Endothelial cell of umbilical vein (primary cell): ENCODE measurements around the gene MED29. TPM values are rescaled to one million over a fixed set of nuclear protein-coding genes. Genes with fewer than 3 reads are reported as not detected.

Source experiments
- BruUV-seq: library from RNA; stranded (reverse); fragments of 400-500 nt; replicated peaks from 2 replicates; lab custom pipeline; 2021; lab: Mats Ljungman, UMichigan
- CTCF ChIA-PET: fragments of 300-600, 350-600 bp; sonication (Branson Sonifier 250); formaldehyde crosslinking; loops from one replicate; lab custom pipeline; 2021; ENCODE audit warnings: antibody characterized with exemption, inconsistent platforms; lab: Charles Lee
- POLR2A ChIA-PET: fragments of 300-600, 350-600 bp; sonication (Branson Sonifier 250); formaldehyde crosslinking; loops from one replicate; lab custom pipeline; 2021; ENCODE audit warnings: antibody characterized with exemption, inconsistent platforms; lab: Charles Lee
- DNase-seq: peaks from one replicate; pipeline ENCODE4 v3.0.0-alpha.2; 2011; ENCODE audit warnings: low read depth, low spot score
- FAIRE-seq: peaks from 2 replicates; lab custom pipeline; 2011; peaks lifted over from hg19 to GRCh38; lab: Jason Lieb, UNC
- H2AFZ ChIP-seq: 2 replicates; pipeline ENCODE4 v1.6.0; 2012; ENCODE audit warnings: low read depth, low read length, control low read depth, inconsistent platforms
- H3K27ac ChIP-seq: 2 replicates; pipeline ENCODE4 v1.5.1; 2011; ENCODE audit warnings: low read depth, mild to moderate bottlenecking, control low read depth, low read length, moderate library complexity; ENCODE audit not compliant: insufficient read depth
- H3K27me3 ChIP-seq, 2 experiments: 2 replicates each; pipeline versions ENCODE4 v1.6.0 to v1.6.1; 2011; ENCODE audit warnings: low read length in 2 of 2, mixed read lengths in 1 of 2; ENCODE audit not compliant: control insufficient read depth in 2 of 2, insufficient read depth in 2 of 2
- H3K36me3 ChIP-seq, 2 experiments: 2 replicates in 1 of 2; 3 replicates in 1 of 2; pipeline ENCODE4 v1.5.1; 2011; ENCODE audit warnings: low read length in 2 of 2, mild to moderate bottlenecking in 1 of 2, moderate library complexity in 1 of 2; ENCODE audit not compliant: control insufficient read depth in 2 of 2, insufficient read depth in 2 of 2; ENCODE audit errors: extremely low read depth in 1 of 2
- H3K4me1 ChIP-seq: 3 replicates; pipeline ENCODE4 v1.5.1; 2011; ENCODE audit warnings: mild to moderate bottlenecking, low read length; ENCODE audit not compliant: control insufficient read depth, insufficient read depth; ENCODE audit errors: extremely low read depth
- H3K4me2 ChIP-seq: 2 replicates; pipeline ENCODE4 v1.6.1; 2011; ENCODE audit warnings: low read length, control low read depth, mixed read lengths; ENCODE audit not compliant: insufficient read depth
- H3K4me3 ChIP-seq, 3 experiments: fragments of 200-600 bp in 1 of 3; sonication (generic), shearing (Covaris generic) in 1 of 3; replicated peaks in 1 of 3; 2 replicates each; pipeline ENCODE4 v1.5.1; 2011 to 2016; ENCODE audit warnings: control low read depth in 3 of 3, low read length in 3 of 3, mild to moderate bottlenecking in 2 of 3, inconsistent platforms in 1 of 3, low read depth in 1 of 3, moderate library complexity in 1 of 3; ENCODE audit not compliant: insufficient read depth in 1 of 3
- H3K79me2 ChIP-seq: 2 replicates; pipeline ENCODE4 v1.6.0; 2012; ENCODE audit warnings: low read length, inconsistent platforms; ENCODE audit not compliant: control insufficient read depth, insufficient read depth
- H3K9ac ChIP-seq: replicated peaks from 2 replicates; pipeline ENCODE3; 2011; ENCODE audit warnings: low read length, control low read depth; ENCODE audit not compliant: insufficient read depth; ENCODE audit errors: extremely low read depth
- H3K9me1 ChIP-seq: replicated peaks from 3 replicates; pipeline ENCODE4 v1.6.0; 2011; ENCODE audit warnings: mild to moderate bottlenecking, low read length; ENCODE audit not compliant: control insufficient read depth, insufficient read depth; ENCODE audit errors: extremely low read depth
- H3K9me3 ChIP-seq: replicated peaks from 2 replicates; pipeline ENCODE4 v1.5.1; 2012; ENCODE audit warnings: low read length, inconsistent platforms; ENCODE audit not compliant: control insufficient read depth, insufficient read depth
- H4K20me1 ChIP-seq: replicated peaks from 2 replicates; pipeline ENCODE3; 2011; ENCODE audit warnings: mild to moderate bottlenecking, low read length; ENCODE audit not compliant: control insufficient read depth, insufficient read depth; ENCODE audit errors: extremely low read depth
- EZH2 ChIP-seq: IDR thresholded peaks from 2 replicates; pipeline ENCODE4 v1.6.1; 2012; ENCODE audit warnings: borderline replicate concordance, low read depth, mild to moderate bottlenecking, moderate library complexity, low read length, inconsistent platforms; ENCODE audit not compliant: severe bottlenecking
- FOS ChIP-seq: IDR thresholded peaks from 2 replicates; pipeline ENCODE4 v1.6.1; 2011; ENCODE audit warnings: mild to moderate bottlenecking, low read length, moderate library complexity, borderline replicate concordance; ENCODE audit not compliant: insufficient read depth
- GATA2 ChIP-seq: IDR thresholded peaks from 2 replicates; pipeline ENCODE4 v1.7.0; 2011; ENCODE audit warnings: low read depth, mild to moderate bottlenecking, moderate library complexity, mixed read lengths, low read length; ENCODE audit not compliant: insufficient read length, insufficient read depth
- JUN ChIP-seq: IDR thresholded peaks from 2 replicates; pipeline ENCODE4 v1.6.1; 2011; ENCODE audit warnings: borderline replicate concordance, low read depth; ENCODE audit not compliant: insufficient read length, insufficient read depth
- MYC ChIP-seq: IDR thresholded peaks from one replicate; pipeline ENCODE4 v1.6.1; 2011; ENCODE audit warnings: mild to moderate bottlenecking, low read depth, low read length
- POLR2A ChIP-seq: IDR thresholded peaks from 2 replicates; pipeline ENCODE4 v1.6.1; 2012; ENCODE audit warnings: low read depth, mild to moderate bottlenecking, control low read depth, low read length
- POLR2AphosphoS5 ChIP-seq: IDR thresholded peaks from 2 replicates; pipeline ENCODE4 v1.6.1; 2012; ENCODE audit warnings: low read depth, mild to moderate bottlenecking, control low read depth, low read length, moderate library complexity; ENCODE audit not compliant: insufficient read depth
- dilution Hi-C: fragments of 300-500 bp; cut with MboI; formaldehyde crosslinking; loops from one replicate; pipeline ENCODE4 v1.15.0; 2019; ENCODE audit warnings: low sequenced_read_pairs; ENCODE audit not compliant: extremely low pct_ligation_motif_present
- intact Hi-C: fragments of 100-400 bp; cut with micrococcal nuclease; formaldehyde crosslinking; loops from one replicate; pipeline ENCODE4 v1.10.0; 2022
- polyA plus RNA-seq, 4 experiments: library from polyadenylated mRNA; depleted of rRNA in 3 of 4; stranded (reverse) in 3 of 4; unstranded in 1 of 4; fragments of >200 nt; gene quantifications; 2 replicates each; pipeline versions ENCODE4 v1.2.1 to v1.2.3, GENCODE V29; 2011 to 2012; ENCODE audit warnings: missing spikeins in 1 of 4
- total RNA-seq: library from RNA; stranded (reverse); gene quantifications from 2 replicates; pipeline ENCODE4 v1.2.3, GENCODE V29; 2021
- TF ChIP-seq, protein P1 (sequence below), 2 donors: IDR thresholded peaks; 1 replicate in 1 of 2; 2 replicates in 1 of 2; pipeline ENCODE4 v1.5.1; 2011; ENCODE audit warnings: low read length in 2 of 2, mild to moderate bottlenecking in 2 of 2, moderate library complexity in 2 of 2, control low read depth in 1 of 2, inconsistent platforms in 1 of 2, low read depth in 1 of 2; ENCODE audit not compliant: insufficient read depth in 1 of 2; ENCODE audit errors: extremely low read depth in 1 of 2
- TF ChIP-seq, protein P2 (sequence below): IDR thresholded peaks from 2 replicates; pipeline ENCODE4 v1.6.1; 2011; ENCODE audit not compliant: insufficient read depth, insufficient read length

The MED29 gene
- total and polyA plus RNA-seq, 2 donors (not counting 3 experiments of a cell fraction or from before 2014, with no cell fraction given), result 25.5 to 50.4 TPM

DNA sequence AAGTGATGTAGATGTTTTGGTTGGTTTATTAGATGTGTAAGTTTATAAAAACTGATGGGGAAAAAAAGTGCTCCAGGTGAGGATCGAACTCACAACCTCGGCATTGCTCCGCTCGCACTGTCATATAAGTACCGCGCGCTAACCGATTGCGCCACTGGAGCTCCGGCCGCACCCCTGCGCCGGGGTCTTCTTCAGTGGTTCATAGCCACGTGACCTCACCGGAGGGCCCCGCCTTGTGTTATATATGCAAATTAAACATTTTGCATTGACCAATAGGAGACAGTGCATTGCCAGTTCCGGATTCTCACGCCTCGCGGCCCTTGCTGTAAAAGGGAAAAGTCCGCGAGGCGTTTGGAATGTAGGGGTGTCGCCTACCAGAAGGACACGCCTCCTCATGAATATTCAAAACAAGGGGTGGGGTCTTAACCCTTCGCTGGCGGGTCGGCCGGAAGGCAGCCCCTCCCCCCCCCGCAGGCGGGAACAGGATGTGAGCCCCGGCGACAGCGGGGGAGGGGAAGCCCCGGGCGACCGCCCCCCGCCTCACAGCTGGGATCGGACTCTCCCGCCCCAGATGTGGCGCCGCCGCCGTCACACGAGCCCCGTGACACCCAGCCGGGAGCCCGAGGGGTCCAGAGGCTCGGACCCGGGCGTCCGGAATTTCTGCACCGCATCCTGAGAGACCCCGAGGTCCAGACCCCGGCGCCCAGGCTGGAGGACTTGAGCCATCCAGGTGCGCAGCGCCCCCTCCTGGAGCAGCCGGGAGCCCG, 21.1 kb downstream of the MED29 start, which contains the start of gene PLEKHG2:
PLEKHG2 (plus strand) TSS at position 570 of the 767 bp plus-strand sequence. CDS start 1,418 bp downstream, outside the sequence.
- peaks cover 40% of the 10 kb centered on the region for H3K4me1 ChIP-seq
- no peaks in the 10 kb centered on the region for H4K20me1 ChIP-seq
- H3K4me3 ChIP-seq, result peak within 1 kb of the TSS; percentile 74 to 94 (median 83)
- no peaks in the 10 kb centered on the region for H3K9me3 ChIP-seq
- H3K27ac ChIP-seq, result peak within 1 kb of the TSS; percentile 87
- CTCF ChIA-PET, result interaction anchor here (0.7 to 2.3 kb wide), 10 partner anchors 11 to 361 kb away, joined by 3 to 147 read pairs (median 5); partner anchors contain the start of genes MED29, PAF1 and RPS16
- H3K27me3 ChIP-seq, result no peaks in the 10 kb centered on the region
- H3K36me3 ChIP-seq, result peaks cover 0 to 7% of the 10 kb centered on the region in 2 experiments
- dilution Hi-C loops, result no loop called here
- intact Hi-C loops, result loop anchor here (1.0 kb wide), 7 partner anchors 10 to 287 kb away; partner anchors contain the start of genes EID2B, PAK4 and SAMD4B
- peak; percentile 98 for FAIRE-seq
- peak; percentile 100 for DNase-seq
- peaks cover 30% of the 10 kb centered on the region for H3K79me2 ChIP-seq
- peak within 1 kb of the TSS; percentile 40 for H2AFZ ChIP-seq
- TF ChIP-seq, protein P1, sequence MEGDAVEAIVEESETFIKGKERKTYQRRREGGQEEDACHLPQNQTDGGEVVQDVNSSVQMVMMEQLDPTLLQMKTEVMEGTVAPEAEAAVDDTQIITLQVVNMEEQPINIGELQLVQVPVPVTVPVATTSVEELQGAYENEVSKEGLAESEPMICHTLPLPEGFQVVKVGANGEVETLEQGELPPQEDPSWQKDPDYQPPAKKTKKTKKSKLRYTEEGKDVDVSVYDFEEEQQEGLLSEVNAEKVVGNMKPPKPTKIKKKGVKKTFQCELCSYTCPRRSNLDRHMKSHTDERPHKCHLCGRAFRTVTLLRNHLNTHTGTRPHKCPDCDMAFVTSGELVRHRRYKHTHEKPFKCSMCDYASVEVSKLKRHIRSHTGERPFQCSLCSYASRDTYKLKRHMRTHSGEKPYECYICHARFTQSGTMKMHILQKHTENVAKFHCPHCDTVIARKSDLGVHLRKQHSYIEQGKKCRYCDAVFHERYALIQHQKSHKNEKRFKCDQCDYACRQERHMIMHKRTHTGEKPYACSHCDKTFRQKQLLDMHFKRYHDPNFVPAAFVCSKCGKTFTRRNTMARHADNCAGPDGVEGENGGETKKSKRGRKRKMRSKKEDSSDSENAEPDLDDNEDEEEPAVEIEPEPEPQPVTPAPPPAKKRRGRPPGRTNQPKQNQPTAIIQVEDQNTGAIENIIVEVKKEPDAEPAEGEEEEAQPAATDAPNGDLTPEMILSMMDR (IDR thresholded peaks at IDR 0.05; ENCODE audit: extremely low read depth in 1 of 2, insufficient read depth in 1 of 2, low read depth in 1 of 2, low read length in 2 of 2), result peak; percentile 88 to 91
- peak; percentile 65 for TF ChIP-seq POLR2A
- no peak for TF ChIP-seq JUN
- no peak for TF ChIP-seq EZH2
- peak; percentile 10 for TF ChIP-seq GATA2
- TF ChIP-seq POLR2AphosphoS5, result peak; percentile 91
- no peak for TF ChIP-seq MYC
- TF ChIP-seq, protein P2, sequence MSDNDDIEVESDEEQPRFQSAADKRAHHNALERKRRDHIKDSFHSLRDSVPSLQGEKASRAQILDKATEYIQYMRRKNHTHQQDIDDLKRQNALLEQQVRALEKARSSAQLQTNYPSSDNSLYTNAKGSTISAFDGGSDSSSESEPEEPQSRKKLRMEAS, result peak; percentile 56
- TF ChIP-seq FOS, result peak; percentile 11
- H3K4me2 ChIP-seq, result peak within 1 kb of the TSS; percentile 69
- H3K9me1 ChIP-seq, result no peaks in the 10 kb centered on the region
- H3K9ac ChIP-seq, result peak within 1 kb of the TSS; percentile 97
- POLR2A ChIA-PET, result interaction anchor here (1.0 to 1.9 kb wide), 4 partner anchors 12 to 23 kb away, joined by 3 to 15 read pairs (median 6); partner anchors contain the start of genes MED29, PAF1 and RPS16
- no TSS peak for BruUV-seq
